ENCODE results near the gene RUNX2.

DNA sequence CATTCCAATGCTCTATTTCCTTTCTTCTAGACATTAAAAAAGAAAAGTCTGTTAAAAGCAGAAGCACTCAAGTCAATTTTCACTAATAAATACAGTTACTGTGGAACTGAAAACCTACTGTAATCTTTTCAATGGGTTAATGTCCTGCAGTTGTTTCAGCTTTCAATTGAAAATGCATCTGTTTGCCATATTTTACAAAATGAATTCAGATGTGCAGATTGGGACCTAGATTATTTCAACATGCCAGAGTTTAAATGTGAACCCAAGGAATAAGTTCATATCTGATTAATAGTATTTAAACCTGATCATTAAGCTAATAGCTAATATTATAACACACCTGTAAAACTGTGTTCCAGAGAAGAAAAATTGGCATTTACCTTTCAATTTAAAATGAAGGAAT, 39.9 kb downstream of the RUNX2 start:
- TF ChIP-seq POLR2A (IDR thresholded peaks at IDR 0.05), result no peak
- TF ChIP-seq, protein P1, sequence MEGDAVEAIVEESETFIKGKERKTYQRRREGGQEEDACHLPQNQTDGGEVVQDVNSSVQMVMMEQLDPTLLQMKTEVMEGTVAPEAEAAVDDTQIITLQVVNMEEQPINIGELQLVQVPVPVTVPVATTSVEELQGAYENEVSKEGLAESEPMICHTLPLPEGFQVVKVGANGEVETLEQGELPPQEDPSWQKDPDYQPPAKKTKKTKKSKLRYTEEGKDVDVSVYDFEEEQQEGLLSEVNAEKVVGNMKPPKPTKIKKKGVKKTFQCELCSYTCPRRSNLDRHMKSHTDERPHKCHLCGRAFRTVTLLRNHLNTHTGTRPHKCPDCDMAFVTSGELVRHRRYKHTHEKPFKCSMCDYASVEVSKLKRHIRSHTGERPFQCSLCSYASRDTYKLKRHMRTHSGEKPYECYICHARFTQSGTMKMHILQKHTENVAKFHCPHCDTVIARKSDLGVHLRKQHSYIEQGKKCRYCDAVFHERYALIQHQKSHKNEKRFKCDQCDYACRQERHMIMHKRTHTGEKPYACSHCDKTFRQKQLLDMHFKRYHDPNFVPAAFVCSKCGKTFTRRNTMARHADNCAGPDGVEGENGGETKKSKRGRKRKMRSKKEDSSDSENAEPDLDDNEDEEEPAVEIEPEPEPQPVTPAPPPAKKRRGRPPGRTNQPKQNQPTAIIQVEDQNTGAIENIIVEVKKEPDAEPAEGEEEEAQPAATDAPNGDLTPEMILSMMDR (IDR thresholded peaks at IDR 0.05), result no peak
